HG03139 (cell line): Measurements from ENCODE around the gene ALDH1B1.

Source experiments
- ATAC-seq: cut with Tn5 transposase; IDR thresholded peaks from one replicate; pipeline ENCODE4 v1.9.1; 2021; ENCODE audit not compliant: unreplicated experiment

The ALDH1B1 gene

DNA sequence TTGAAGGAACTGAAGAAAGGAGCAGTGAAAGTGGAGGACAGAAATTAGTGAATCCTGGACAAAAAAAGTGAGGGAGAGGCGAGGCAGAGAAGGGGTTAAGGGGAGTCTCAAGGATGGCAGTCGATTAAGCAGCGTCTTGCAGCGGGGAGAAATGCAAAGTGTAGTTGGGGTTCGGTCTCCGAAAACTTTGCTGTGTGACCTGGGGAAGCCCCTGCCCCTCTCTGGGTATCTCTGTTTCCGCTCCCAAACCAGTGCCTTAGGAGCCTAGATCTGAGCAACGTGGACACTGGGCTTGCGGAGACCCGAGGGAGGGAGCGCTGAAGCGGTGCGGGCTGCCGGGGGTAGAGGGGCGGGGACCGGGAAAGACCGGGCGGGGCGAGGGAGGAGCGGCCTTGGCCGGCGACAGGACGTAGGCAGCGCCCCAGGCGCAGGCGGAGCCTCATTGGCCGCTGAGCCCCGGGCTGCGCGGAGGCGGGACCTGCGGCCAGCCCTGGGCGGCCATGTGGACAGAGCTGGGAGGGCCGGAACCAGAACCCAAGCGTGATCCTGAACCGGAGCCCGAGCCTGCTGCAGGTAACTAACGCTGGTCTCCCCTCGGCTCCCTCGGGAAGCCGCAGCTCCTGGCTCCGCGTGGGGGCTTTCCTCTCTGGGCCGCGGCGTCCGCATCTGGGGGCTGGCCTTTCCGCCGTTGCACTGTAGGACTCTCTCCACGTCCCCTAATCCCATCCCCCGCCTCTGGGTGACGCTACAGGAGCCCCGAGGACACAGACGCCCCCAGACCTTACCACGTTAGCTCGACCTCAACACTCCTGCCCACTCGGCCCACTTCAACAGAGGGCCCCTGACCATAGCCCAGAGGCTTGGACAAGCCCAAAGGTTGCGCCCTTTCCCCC lies at the start of gene ALDH1B1:
ALDH1B1 (plus strand) TSS at position 468 of the 893 bp plus-strand sequence. CDS start 3,047 bp downstream, outside the sequence.
- ATAC-seq: peak; percentile 99

DNA sequence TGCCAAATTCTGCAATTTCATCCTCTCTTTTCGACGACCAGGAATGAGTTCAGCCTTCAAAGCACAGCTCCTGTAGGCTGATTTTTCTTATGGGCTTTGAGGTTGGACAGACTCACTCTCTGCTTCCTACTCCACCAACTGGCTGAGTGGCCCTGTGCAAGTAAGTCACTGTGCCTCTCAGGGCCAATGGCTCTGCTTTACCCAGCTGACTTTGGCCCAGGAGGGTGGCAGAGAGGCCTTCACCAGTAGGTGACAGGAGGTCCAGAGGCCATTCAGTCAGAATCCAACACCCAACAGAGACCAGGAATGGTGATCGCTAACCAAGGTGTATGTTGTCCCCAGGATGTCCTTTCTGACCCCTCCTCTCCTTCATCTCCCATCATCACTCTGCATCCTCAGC lies 49.5 kb upstream of the ALDH1B1 start:
- no peak for ATAC-seq

DNA sequence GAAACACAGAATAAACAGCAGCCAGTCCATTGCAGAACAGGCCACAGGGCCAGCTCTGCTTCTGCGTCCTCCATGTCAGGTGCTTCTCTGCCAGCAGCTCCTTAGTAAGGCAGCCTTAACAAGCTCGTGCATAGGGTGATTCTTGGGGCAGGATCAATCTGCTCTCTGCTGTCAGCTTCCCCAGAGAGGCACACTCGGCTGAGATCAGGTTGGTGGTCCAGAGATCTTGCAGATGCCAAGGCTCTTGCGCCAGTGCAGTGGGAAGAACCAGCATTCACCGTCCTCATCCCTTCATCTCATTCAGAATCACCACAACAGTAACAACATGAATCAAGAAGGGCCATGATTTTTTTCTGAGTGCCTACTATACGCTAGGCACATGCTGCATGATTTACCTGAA lies 49.0 kb upstream of the ALDH1B1 start:
- ATAC-seq: no peak

DNA sequence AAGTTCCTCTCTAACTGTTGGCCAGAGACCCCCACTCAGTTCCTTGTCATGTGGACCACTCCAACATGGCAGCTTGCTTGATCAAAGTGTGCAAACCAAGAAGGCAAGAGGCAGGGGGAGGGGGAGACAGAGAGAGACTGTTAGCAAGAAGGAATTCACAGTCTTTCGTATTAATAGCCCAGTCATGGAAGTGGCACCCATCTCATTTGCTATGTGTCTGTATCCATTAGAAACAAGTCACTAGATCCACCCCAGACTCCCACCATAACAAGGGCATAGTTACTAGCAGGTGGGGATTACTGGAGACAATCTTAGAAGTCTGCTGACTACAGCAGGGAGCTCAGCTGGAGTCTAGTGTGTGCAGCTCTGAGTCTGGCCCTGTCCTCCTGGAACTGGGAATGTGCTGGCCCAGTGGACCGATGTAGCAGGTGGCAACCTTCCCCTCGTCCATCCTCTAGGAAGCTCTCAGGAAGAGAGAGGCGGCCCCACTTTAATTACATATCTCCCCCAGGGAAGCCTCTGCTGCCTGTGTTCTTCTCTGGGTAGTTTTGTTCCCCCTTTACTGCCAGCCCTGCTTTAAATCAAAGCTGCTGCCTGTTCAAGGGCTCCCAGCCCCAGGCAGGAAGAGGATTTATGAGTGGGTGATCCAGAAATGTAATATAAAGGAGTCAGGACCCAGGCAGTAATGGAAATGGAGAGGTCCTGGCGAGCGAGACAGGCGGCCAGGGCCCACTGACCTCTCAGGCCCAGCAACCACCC lies 47.8 kb upstream of the ALDH1B1 start:
- ATAC-seq: no peak

DNA sequence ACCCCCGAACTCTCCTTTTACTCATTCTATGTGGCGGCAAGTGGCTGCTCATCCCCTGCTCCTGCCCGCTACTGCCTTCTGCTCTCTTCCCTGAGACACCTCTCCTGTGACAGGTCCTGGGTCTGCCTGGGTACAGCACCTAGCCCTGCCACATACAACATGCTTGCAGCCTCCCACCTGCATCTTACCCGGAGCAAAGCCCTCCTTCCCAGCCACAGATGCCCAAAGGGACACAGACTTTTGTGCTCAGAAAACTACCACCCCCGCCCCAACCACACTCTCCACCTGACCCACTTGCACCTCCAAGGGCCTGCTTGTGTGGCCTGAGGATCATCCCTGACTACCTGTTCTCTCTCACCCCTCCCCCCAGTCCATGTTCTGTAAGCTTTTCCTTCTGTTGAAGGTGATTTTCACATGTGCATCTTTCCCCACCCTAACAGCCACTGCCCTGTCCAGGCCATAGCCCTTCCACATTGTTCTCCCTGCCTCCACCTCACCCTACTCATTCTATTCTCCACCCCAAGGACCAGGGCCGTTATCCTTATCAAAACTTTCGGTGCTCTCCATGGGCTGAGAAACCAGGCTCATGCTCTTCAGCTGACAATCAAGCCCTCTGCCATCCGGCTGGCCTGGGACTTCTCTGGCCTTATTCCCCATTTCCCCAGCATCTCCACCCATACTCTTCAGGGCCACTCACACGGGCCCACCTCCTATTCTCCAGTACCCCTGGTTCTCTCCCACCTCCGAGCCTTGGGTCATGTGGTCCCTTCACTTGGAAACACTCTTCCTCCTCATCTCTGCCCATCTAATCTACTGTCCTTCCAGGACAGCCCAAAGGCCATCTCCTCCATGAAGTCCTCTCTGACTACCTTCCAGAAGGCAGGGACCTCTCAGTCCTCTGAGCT lies 46.4 kb upstream of the ALDH1B1 start:
- no peak for ATAC-seq

DNA sequence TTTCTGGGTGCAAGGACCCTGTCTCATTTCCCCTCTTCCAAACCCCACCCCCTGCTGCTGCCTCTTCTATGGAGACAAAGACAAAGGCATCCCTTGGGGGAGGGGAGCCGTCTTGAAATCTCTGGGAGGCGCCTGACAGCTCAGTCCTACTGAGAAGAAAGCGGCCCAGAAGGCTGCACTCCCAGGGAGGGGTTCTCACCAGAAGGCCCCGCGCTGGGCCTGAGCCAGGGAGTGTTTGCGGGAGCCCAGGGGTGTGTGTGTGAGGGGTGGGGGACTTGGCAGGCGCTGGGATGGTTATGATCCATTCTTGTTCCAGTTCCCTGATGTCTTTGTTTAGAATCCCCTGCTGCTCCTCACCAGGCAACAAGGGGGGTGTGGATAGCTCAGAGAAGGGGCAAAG lies 45.7 kb upstream of the ALDH1B1 start:
- no peak for ATAC-seq

DNA sequence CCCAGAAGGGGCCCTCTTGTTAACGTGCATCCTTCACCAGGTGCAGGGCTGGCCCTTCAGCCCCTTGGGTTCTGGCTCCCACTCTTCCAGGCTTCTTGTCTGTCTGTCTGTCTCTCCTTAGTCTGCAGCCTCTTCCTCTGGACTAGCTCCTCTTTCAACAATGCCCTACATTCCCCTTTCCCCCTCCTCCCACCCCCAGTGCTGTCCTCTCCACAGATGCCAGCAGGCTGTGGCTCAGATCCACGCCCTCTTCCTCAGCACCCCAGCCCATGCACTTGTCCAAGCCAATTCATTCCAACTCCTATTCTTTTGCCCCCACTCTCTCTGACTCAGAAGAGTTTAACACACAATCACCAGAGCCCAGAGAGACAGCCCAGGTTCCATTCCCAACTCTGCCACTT lies 45.2 kb upstream of the ALDH1B1 start:
- ATAC-seq: no peak

DNA sequence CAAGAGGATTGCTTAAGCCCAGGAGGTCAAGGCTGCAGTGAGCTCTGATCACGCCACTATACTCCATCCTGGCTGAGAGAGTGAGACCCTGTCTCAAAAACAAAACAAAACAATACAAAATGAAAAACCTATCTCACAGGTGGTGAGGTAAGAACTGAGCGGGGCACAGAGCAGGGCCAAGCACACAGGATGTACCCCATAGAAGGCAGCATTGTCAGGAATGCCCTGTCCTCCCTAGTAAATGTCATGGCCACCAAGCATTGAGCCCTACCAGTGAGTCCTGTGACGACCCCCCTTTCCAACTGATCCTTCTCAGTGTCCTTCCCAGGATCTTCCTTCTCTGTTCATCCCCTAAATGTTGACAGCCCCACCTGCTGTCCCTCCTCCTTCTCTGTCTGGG lies 44.6 kb upstream of the ALDH1B1 start:
- ATAC-seq: no peak

DNA sequence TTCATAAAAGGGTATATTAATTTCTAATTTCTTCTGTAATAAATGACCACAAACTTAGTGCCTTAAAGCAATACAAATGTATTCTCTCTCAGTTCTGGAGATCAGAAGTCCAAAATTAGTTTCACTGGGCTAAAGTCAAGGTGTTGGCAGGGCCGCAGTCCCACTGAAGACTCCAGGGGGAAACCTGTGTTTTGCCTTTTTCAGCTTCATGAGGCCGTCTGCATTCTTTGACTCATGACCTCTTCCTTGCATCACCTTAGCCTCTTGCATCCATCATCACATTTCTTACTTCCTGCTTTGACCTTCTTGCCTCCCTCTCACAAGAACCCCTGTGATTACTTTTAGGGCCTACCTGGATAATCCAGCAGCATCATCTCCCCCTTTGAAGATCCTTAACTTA lies 42.0 kb upstream of the ALDH1B1 start:
- ATAC-seq: no peak

DNA sequence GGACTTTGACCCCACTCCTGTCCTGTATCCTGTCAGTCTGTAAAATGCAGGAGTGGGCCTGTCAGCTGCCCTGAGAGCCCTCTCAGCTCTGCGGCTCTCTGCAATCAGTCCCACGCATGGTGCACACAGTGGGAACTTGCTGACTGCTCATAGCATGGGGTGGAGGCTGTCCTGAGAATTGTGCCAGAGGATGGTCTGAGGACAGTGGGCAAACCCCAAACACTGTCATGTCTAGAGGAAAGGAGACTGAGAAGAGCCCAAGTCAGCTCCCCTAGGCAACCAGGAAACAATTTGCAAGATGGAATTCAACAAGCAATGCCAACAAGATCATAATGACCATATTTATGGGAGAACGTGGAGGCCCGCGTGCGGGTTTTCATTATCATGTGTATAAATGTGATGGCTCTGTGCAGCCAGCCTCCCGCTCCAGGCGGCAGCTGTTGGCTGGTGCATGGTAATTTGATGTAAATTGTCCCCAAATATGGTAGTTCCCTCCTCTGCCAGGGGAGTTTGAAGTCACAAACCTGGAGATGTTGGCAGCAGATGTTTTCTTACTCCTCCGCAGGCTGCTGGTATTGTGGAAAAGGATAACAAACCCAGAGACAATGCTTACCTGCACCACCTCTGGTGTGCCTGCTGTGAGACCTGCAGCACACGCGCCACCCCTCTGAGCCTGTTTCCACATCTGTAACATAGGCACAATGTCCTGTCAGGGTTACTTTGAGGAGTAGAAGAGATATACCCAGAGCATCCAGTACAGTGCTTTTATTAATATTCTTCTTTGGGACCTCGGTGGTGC lies 39.8 kb upstream of the ALDH1B1 start:
- ATAC-seq: no peak

DNA sequence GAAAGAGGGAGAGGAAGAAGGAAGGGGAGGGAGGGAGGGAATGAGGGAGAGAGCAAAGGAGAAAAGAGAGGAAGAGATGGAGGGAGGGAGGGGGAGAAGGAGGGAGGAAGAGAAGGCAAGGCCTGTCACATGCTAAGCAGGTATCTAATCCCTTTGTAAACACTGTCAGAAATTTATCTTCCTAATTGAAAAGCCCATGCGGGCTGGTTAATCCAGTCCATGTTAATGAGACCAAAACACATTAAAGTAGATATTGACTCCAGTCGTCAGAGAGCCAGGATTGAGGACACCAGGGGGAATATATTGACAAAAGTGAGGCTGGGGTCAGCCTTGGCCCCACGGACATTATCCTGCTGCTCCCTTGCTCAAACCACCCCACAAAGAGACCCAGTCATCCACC lies 37.4 kb upstream of the ALDH1B1 start:
- no peak for ATAC-seq

DNA sequence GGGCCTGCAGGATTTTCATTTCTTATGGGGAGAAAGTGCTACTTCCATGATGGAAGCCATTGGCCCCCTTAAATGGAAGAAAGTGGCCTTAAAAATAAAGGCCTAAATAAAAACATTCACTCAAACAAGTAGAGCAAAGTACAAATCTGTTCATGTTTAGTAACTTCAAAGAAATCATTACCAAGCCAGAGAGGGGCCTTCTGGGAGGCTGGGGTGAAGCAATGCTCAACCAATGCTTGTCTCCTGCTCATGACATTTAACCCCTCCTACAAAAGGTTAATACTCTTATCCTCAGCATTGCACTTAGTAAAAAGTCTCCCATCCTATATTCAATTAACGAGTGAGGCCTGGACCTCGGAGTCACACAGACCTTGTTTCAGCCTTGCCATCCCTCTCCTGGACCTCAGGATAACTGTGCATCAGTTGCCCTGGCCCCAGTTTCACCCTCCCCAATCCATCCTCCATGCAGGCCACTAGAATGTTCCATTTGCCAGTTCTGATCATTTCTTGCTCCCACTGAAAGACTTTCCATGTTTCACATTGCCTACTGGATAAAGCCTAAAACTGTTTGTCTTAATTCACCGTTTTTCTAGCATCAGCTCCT lies 36.9 kb upstream of the ALDH1B1 start:
- ATAC-seq: no peak

DNA sequence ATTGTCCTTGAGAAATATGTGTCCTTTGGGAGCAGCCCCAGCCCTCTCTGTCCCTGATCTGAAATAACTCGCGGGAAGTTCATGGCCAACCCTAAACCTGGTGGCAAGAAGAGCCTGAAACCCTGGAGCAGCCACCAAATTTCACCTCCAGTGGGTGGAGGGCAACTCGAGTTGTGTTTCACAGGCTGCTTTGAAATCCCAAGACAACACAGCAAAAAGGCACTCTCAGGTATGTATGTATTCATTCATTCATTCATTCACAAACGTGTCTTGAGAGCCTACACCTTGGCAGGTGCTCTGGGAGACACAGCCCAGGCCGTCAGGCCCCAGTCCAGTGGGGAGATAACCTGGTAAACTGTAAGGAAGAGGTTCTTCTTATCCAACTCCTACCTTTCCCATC lies 35.7 kb upstream of the ALDH1B1 start:
- no peak for ATAC-seq

DNA sequence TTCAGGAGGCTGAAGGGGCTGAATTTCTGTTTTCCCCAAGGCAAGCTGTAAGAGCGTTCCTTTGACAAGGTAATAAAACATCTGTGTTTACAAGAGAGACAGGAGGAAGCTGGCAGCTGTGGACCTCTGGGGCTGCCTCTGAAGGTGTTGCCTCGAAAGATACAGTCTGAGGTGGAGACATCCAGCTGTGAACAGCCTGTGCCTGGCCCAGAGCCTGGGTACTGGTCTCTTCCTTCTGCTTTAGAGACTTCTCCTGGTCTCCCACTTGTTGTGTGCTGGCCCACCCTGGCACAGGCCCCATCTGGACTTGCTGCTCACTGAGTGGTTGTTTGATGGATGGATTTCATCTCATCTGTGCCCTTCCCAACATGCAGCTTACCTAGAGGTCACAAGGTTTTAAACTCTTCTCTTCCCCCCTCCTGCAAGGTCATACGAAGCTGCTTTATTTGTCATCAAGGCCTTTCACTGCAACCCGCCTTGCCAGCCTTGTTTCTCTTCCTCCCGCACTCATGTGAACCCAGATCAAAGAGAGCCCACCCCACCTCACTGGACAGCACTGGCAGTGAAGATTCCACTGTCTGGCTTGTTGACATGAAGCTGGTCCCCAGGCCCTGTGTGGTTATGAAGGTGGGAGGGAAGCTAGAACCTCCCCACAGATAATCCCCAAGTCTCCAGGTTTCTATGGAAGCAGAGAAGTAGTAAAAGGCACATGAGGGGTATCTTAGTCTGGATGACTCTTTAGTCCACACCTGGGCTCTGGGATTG lies 35.0 kb upstream of the ALDH1B1 start:
- no peak for ATAC-seq

DNA sequence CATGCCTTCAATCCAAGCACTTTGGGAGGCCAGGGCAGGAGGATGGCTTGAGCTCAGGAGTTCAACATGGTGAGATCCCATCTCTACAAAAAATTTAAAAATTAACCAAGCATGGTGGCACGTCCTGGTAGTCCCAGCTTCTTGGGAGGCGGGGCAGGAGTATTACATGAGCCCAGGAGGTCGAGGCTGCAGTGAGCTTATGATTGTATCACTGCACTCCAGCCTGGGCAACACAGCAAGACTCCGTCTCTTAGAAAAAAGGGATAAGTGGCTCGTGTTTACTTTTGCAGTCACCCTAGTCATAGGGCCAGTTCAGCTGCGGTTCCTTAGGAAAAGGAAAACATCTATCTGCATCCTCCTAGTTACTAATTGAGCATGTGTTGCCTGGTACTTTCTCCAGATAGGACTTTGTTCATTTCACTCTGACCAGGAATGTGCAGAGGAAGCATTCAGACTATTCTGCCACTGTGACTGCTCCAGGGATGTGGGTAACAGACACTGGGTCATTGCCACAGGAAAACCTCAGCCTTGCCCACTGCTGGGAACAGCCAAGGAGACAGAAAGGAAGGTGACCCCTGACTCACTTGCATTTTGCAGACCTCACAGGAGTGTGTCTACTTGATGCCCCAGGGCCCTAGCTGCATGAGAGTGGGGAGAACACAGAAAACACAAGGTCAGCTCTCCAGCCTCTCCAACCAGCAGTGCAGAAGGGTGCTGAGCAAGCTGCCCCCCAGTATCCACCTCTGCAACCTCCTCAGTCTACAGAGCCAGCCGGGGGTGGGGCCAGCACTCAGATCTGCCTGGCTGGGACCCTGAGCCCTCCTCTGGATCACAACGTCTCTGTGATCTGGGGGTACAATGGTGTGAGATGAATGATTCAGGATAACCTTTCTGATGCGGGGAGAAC lies 33.9 kb upstream of the ALDH1B1 start:
- ATAC-seq: no peak

DNA sequence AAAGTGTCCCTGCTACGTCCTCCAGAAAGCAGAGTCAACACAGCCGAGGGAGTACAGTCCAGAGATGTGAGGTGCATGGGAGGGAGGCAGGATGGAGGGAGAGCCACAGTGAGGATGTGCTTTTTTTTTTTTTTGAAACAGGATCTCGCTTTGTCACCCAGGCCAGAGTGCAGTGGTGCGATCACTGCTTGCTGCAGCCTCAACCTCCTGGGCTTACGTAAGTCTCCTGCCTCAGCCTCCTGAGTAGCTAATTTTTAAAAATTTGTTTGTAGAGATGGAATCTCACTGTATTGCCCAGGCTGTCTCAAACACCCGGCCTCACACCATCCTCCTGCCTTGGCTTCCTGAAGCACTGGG lies 33.2 kb upstream of the ALDH1B1 start:
- no peak for ATAC-seq

DNA sequence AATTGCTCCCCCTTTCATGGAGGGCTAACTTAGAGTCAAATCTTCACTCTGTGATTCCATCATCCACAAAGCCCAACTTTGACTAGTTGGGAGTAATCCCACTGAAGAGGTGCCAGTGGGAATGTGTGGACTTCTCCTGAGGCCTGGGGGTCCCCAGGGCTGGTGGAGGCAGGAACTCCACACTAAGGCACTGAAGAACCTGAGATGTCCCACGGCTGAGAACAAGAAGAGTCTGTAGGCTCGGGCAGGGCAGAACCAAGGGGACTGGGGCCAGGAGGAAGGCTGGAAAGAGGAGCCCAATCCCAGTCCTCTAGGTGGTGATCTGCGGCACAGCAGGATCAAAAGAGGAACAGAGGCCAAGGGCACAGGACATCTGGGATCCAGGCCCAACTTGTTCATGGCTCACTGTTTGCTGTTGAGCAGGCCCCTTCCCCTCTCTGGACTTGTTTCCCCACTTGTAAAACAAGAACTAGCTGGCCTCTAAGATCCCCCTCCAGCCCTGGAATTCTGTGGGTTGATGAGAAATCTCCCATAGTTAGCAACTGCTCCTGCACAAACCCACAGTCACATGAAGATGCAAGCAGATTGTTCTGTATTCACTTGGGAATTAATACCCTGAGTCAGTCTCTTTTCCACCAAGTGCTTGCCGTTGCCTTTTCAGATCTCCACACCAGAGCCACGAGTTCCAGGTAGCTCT lies 32.7 kb upstream of the ALDH1B1 start:
- no peak for ATAC-seq
